Panc1 (cell line): ENCODE data around the gene TOPORS. TPM values are rescaled to one million over a fixed set of nuclear protein-coding genes. Genes with fewer than 3 reads are reported as not detected.
"Not testable (repeated sequence)": the region's sequence is repeated elsewhere in the genome, so short reads cannot be mapped to it uniquely, and the experiment has no call there.

Experiments
- ATAC-seq: fragments of 200-7000 bp; cut with Tn5 transposase; 2 replicates; pipeline ENCODE4 v1.9.1; 2020; ENCODE audit warnings: mild to moderate bottlenecking, moderate library complexity
- BruUV-seq: library from RNA; stranded (reverse); fragments of 400-500 nt; replicated peaks from 2 replicates; lab custom pipeline; 2021; lab: Mats Ljungman, UMichigan
- CTCF ChIA-PET: fragments of 300-600 bp; sonication (Branson Sonifier 250); formaldehyde crosslinking; loops from one replicate; lab custom pipeline; 2022; ENCODE audit warnings: antibody characterized with exemption; lab: Charles Lee
- POLR2A ChIA-PET: fragments of 300-600 bp; sonication (Branson Sonifier 250); formaldehyde crosslinking; loops from one replicate; lab custom pipeline; 2022; ENCODE audit warnings: antibody characterized with exemption; lab: Charles Lee
- DNase-seq: peaks from one replicate; pipeline ENCODE4 v3.0.0-alpha.2; 2010; ENCODE audit warnings: low read depth, low spot score
- H3K27ac ChIP-seq: 2 replicates; pipeline ENCODE4 v1.5.1; 2011; ENCODE audit warnings: mild to moderate bottlenecking, low read length, inconsistent platforms
- H3K27me3 ChIP-seq: fragments of 200-500 bp; sonication (Bioruptor generic); 2 replicates; pipeline ENCODE4 v1.6.0; 2014; ENCODE audit warnings: low read length, inconsistent platforms; ENCODE audit not compliant: control insufficient read depth, insufficient read depth
- H3K36me3 ChIP-seq: fragments of 200-500 bp; sonication (Bioruptor generic); 2 replicates; pipeline ENCODE4 v1.5.1; 2014; ENCODE audit warnings: inconsistent platforms, mild to moderate bottlenecking, low read length, moderate library complexity; ENCODE audit not compliant: control insufficient read depth, insufficient read depth
- H3K4me1 ChIP-seq: 2 replicates; pipeline ENCODE4 v1.5.1; 2011; ENCODE audit warnings: inconsistent platforms, mild to moderate bottlenecking, low read length, moderate library complexity; ENCODE audit not compliant: control insufficient read depth, insufficient read depth
- H3K4me3 ChIP-seq, 2 experiments: 2 replicates each; pipeline ENCODE4 v1.5.1; 2011 to 2012; ENCODE audit warnings: low read depth in 2 of 2, low read length in 2 of 2, mild to moderate bottlenecking in 2 of 2, inconsistent platforms in 1 of 2, moderate library complexity in 1 of 2
- H3K9me3 ChIP-seq: fragments of 200-500 bp; sonication (Bioruptor generic); 2 replicates; pipeline ENCODE4 v1.5.1; 2014; ENCODE audit warnings: low read depth, mild to moderate bottlenecking, inconsistent platforms, low read length, moderate library complexity; ENCODE audit not compliant: control insufficient read depth, insufficient read depth
- CTCF ChIP-seq: fragments of 450-650 bp; IDR thresholded peaks from 2 replicates; pipeline ENCODE4 v1.5.1; 2017; ENCODE audit warnings: mild to moderate bottlenecking
- POLR2AphosphoS5 ChIP-seq: IDR thresholded peaks from 2 replicates; pipeline ENCODE4 v1.6.1; 2012; ENCODE audit warnings: mild to moderate bottlenecking, low read depth, low read length, moderate library complexity
- SIN3A ChIP-seq: IDR thresholded peaks from 2 replicates; pipeline ENCODE4 v1.6.1; 2012; ENCODE audit warnings: low read depth, mild to moderate bottlenecking, low read length, moderate library complexity, borderline replicate concordance; ENCODE audit not compliant: insufficient read depth
- TCF7L2 ChIP-seq: IDR thresholded peaks from 2 replicates; pipeline ENCODE4 v1.6.1; 2011; ENCODE audit warnings: mild to moderate bottlenecking, low read depth, low read length, inconsistent platforms
- in situ Hi-C: cut with HindIII; loops from 2 replicates; pipeline ENCODE4 v1.10.0; 2016; ENCODE audit warnings: low sequenced_read_pairs, low pct_unique_long_range_greater_than_20kb
- intact Hi-C: fragments of 100-400 bp; cut with micrococcal nuclease; formaldehyde crosslinking; loops from one replicate; pipeline ENCODE4 v1.10.0; 2022; ENCODE audit not compliant: unreplicated experiment
- total RNA-seq: library from RNA; stranded (reverse); gene quantifications from one replicate; pipeline ENCODE4 v1.2.1, GENCODE V29; 2021; ENCODE audit not compliant: unreplicated experiment
- TF ChIP-seq, protein P1 (sequence below), 2 experiments: IDR thresholded peaks; 2 replicates each; pipeline ENCODE4 v1.6.1; 2011 to 2012; ENCODE audit warnings: low read depth in 2 of 2, control low read depth in 1 of 2, low read length in 1 of 2, mild to moderate bottlenecking in 1 of 2, moderate library complexity in 1 of 2; ENCODE audit not compliant: insufficient read depth in 1 of 2

Gene TOPORS
- total RNA-seq, 1 experiment from 2014 or later: 21.2 TPM

GRCh38 chr9:32525709-32526030, 26.7 kb downstream of the TOPORS start:
- ChIA-PET CTCF (interaction anchor here (0.8 to 2.3 kb wide), 4 partner anchors 46 to 146 kb away, joined by 3 to 34 read pairs (median 4); no protein-coding TSS in a partner anchor), POLR2A (interaction anchor here (0.6 kb wide), 1 partner anchor 778 kb away, joined by 4 read pairs; no protein-coding TSS in a partner anchor)
- peaks cover 32% of the 10 kb centered on the region for H3K4me1 ChIP-seq
- no peaks in the 10 kb centered on the region for H3K27me3 ChIP-seq
- H3K27ac ChIP-seq: peak overlapping the region; percentile 96
- ATAC-seq (no peak), DNase-seq (no peak)
- no peaks in the 10 kb centered on the region; the same call in 1 of the 2 replicates for H3K9me3 ChIP-seq
- no TSS peak for BruUV-seq
- in situ Hi-C loops: no loop called here
- intact Hi-C loops: no loop called here
- no peaks in the 10 kb centered on the region for H3K36me3 ChIP-seq
- TF ChIP-seq CTCF (no peak), SIN3A (no peak), POLR2AphosphoS5 (no peak), TCF7L2 (no peak)
- TF ChIP-seq, protein P1, sequence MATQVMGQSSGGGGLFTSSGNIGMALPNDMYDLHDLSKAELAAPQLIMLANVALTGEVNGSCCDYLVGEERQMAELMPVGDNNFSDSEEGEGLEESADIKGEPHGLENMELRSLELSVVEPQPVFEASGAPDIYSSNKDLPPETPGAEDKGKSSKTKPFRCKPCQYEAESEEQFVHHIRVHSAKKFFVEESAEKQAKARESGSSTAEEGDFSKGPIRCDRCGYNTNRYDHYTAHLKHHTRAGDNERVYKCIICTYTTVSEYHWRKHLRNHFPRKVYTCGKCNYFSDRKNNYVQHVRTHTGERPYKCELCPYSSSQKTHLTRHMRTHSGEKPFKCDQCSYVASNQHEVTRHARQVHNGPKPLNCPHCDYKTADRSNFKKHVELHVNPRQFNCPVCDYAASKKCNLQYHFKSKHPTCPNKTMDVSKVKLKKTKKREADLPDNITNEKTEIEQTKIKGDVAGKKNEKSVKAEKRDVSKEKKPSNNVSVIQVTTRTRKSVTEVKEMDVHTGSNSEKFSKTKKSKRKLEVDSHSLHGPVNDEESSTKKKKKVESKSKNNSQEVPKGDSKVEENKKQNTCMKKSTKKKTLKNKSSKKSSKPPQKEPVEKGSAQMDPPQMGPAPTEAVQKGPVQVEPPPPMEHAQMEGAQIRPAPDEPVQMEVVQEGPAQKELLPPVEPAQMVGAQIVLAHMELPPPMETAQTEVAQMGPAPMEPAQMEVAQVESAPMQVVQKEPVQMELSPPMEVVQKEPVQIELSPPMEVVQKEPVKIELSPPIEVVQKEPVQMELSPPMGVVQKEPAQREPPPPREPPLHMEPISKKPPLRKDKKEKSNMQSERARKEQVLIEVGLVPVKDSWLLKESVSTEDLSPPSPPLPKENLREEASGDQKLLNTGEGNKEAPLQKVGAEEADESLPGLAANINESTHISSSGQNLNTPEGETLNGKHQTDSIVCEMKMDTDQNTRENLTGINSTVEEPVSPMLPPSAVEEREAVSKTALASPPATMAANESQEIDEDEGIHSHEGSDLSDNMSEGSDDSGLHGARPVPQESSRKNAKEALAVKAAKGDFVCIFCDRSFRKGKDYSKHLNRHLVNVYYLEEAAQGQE (IDR thresholded peaks at IDR 0.05; ENCODE audit: insufficient read depth in 1 of 2, low read depth in 2 of 2, low read length in 1 of 2): no peak
- H3K4me3 ChIP-seq: peak overlapping the region; percentile 64 to 88

DNA sequence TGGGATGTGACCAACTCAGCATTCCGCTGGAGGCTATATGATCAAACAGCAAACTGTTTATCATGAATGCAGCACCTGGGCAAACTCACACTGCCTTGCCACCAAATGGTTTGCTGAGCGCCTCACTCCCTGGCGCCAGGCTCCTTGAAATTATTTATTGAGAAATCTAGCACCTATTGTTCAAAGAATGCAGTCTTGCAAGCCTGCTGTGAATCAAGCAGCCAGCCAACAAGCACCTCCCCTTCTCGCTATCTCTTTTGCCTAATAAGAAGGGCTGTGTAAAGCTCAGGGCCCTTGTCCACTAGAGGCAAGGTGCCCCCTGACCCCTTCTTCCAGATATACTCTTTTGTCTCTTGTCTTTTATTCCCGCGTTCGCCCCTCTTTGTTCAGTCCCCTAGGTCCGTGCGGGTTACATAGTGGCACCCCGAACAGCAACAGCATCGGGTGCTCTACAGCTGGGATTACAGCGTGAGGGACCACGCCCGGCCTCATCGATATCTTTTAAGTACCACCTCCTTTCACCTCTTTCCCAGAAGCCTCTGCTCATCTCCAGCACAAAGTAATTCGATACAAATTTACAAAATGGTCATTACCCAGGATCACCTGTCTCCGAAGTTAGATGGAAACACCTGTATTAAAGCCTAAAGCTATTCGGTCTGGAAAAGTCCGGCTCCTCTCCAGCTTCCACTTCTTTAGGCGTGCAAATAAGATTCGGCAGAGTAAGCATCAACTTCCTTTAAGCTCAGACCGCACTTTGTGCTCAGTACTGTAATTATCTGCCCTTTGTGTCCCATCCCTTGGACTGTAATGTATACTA, 27.3 kb downstream of the TOPORS start:
- POLR2A ChIA-PET: interaction anchor here (0.5 kb wide), 1 partner anchor 38 kb away, joined by 7 read pairs; no protein-coding TSS in a partner anchor
- Histone ChIP-seq H3K9me3 (peaks cover 3% of the 10 kb centered on the region; the same call in 1 of the 2 replicates), H3K4me1 (peaks cover 32% of the 10 kb centered on the region), H3K27ac (peak overlapping the region; percentile 96), H3K36me3 (no peaks in the 10 kb centered on the region), H3K27me3 (no peaks in the 10 kb centered on the region), H3K4me3 (peak overlapping the region; percentile 64 to 88)
- DNase-seq (no peak), ATAC-seq (peak; percentile 56)
- CTCF ChIA-PET: interaction anchor here (0.8 to 2.3 kb wide), 4 partner anchors 47 to 146 kb away, joined by 3 to 34 read pairs (median 4); no protein-coding TSS in a partner anchor
- peak; percentile 44; the same call in 1 of the 2 replicates for TF ChIP-seq POLR2AphosphoS5
- TF ChIP-seq, protein P1 (IDR thresholded peaks at IDR 0.05; ENCODE audit: insufficient read depth in 1 of 2, low read depth in 2 of 2, low read length in 1 of 2): no peak
- no peak for TF ChIP-seq SIN3A
- no peak for TF ChIP-seq TCF7L2
- no peak for TF ChIP-seq CTCF
- intact Hi-C loops (no loop called here), in situ Hi-C loops (no loop called here)
- BruUV-seq: TSS peak; percentile 69

- BruUV-seq, H3K36me3 ChIP-seq, POLR2A ChIA-PET, in situ Hi-C loops, H3K27me3 ChIP-seq, intact Hi-C loops, DNase-seq, ATAC-seq, H3K9me3 ChIP-seq: not testable (repeated sequence)
- H3K4me1 ChIP-seq: peaks cover 32% of the 10 kb centered on the region
- peak overlapping the region; percentile 96 for H3K27ac ChIP-seq
- peak overlapping the region; percentile 64 to 88 for H3K4me3 ChIP-seq
- CTCF ChIA-PET: interaction anchor here (0.9 to 2.3 kb wide), 2 partner anchors 55 to 145 kb away, joined by 3 to 34 read pairs; no protein-coding TSS in a partner anchor
Measured at GRCh38 chr9:32524558-32524891, 27.9 kb downstream of the TOPORS start.
